PFSK-1 (cell line): ENCODE measurements around the gene SIKE1.

ENCODE experiments used
- POLR2AphosphoS5 ChIP-seq: IDR thresholded peaks from 2 replicates; pipeline ENCODE4 v1.6.1; 2012; ENCODE audit warnings: low read depth, mild to moderate bottlenecking, control low read depth, low read length, moderate library complexity
- REST ChIP-seq, 2 experiments: IDR thresholded peaks; 2 replicates each; pipeline versions ENCODE4 v1.6.1 to v1.8.0; 2011 to 2012; ENCODE audit warnings: low read depth in 2 of 2, low read length in 2 of 2, control low read depth in 1 of 2, inconsistent platforms in 1 of 2, mild to moderate bottlenecking in 1 of 2, moderate library complexity in 1 of 2; ENCODE audit not compliant: insufficient read depth in 1 of 2
- SIN3A ChIP-seq: IDR thresholded peaks from 2 replicates; pipeline ENCODE4 v1.6.1; 2012; ENCODE audit warnings: mild to moderate bottlenecking, low read length, moderate library complexity, borderline replicate concordance; ENCODE audit not compliant: insufficient read depth
- TAF1 ChIP-seq: IDR thresholded peaks from 2 replicates; pipeline ENCODE4 v1.6.1; 2012; ENCODE audit warnings: low read length, control low read depth, borderline replicate concordance; ENCODE audit not compliant: insufficient read depth

GRCh38 chr1:114725230-114725629 is 55.3 kb downstream of the SIKE1 start:
- TF ChIP-seq SIN3A (no peak), REST (IDR thresholded peaks at IDR 0.05; ENCODE audit: insufficient read depth in 1 of 2, low read depth in 2 of 2, low read length in 2 of 2) (no peak), TAF1 (no peak), POLR2AphosphoS5 (no peak)
